K562 (cell line): ENCODE measurements around the gene KLK15. TPM values are rescaled to one million over a fixed set of nuclear protein-coding genes. Genes with fewer than 3 reads are reported as not detected.

Source experiments
- ADNP ChIP-seq: fragments of 200-800 bp; sonication (Bioruptor generic); IDR thresholded peaks from 2 replicates; pipeline ENCODE4 v1.6.1; 2016; ENCODE audit warnings: missing genetic modification characterization, missing compliant biosample characterization
- DIDO1 ChIP-seq: fragments of 450-650 bp; IDR thresholded peaks from 2 replicates; pipeline ENCODE4 v1.6.1; 2016; ENCODE audit warnings: low read depth, missing biosample characterization, missing genetic modification characterization
- HNRNPL ChIP-seq: fragments of 200-400 bp; formaldehyde crosslinking; IDR thresholded peaks from 2 replicates; pipeline ENCODE4 v1.6.1; 2017; ENCODE audit warnings: low read depth, mild to moderate bottlenecking, low read length
- IRF1 ChIP-seq: sonication (generic); formaldehyde crosslinking; IDR thresholded peaks from 2 replicates; pipeline ENCODE4 v1.8.0; 2022; ENCODE audit warnings: missing genetic modification reagents, mild to moderate bottlenecking, borderline replicate concordance
- KHSRP ChIP-seq: fragments of 450-650 bp; IDR thresholded peaks from 2 replicates; pipeline ENCODE4 v1.6.1; 2017
- MEIS2 ChIP-seq: fragments of 450-650 bp; IDR thresholded peaks from 2 replicates; pipeline ENCODE4 v1.6.1; 2014; ENCODE audit warnings: mild to moderate bottlenecking; ENCODE audit not compliant: partially characterized antibody
- MITF ChIP-seq: IDR thresholded peaks from 2 replicates; pipeline ENCODE4 v1.6.1; 2014; ENCODE audit warnings: antibody characterized with exemption
- NFE2L1 ChIP-seq: fragments of 450-650 bp; IDR thresholded peaks from 2 replicates; pipeline ENCODE4 v1.6.1; 2016; ENCODE audit warnings: missing genetic modification characterization, low read depth, mild to moderate bottlenecking, missing compliant biosample characterization, moderate library complexity, borderline replicate concordance
- SREBF1 ChIP-seq: fragments of 150-350 bp; IDR thresholded peaks from 2 replicates; pipeline ENCODE4 v1.6.1; 2014; ENCODE audit warnings: antibody characterized with exemption, low read depth, low read length, borderline replicate concordance
- STAT5A ChIP-seq: IDR thresholded peaks from 2 replicates; pipeline ENCODE4 v1.6.1; 2012; ENCODE audit warnings: low read length, inconsistent platforms, borderline replicate concordance
- TOE1 ChIP-seq, 2 experiments: fragments of 450-650 bp in 1 of 2; sonication (generic) in 1 of 2; formaldehyde crosslinking in 1 of 2; IDR thresholded peaks; 2 replicates each; pipeline versions ENCODE4 v1.7.1 to v1.8.0; 2016 to 2022; ENCODE audit warnings: borderline replicate concordance in 2 of 2, mild to moderate bottlenecking in 2 of 2, antibody characterized with exemption in 1 of 2, inconsistent platforms in 1 of 2, low read depth in 1 of 2, missing genetic modification reagents in 1 of 2, moderate library complexity in 1 of 2
- ZBTB2 ChIP-seq: fragments of 450-650 bp; IDR thresholded peaks from 2 replicates; pipeline ENCODE4 v1.6.1; 2016; ENCODE audit warnings: antibody characterized with exemption
- ZFX ChIP-seq: sonication (generic); formaldehyde crosslinking; IDR thresholded peaks from 2 replicates; pipeline ENCODE4 v1.8.0; 2022; ENCODE audit warnings: mild to moderate bottlenecking, missing genetic modification reagents, moderate library complexity
- ZNF140 ChIP-seq: fragments of 250-450 bp; sonication (Bioruptor Pico); IDR thresholded peaks from 2 replicates; pipeline ENCODE4 v1.8.0; 2021; ENCODE audit warnings: moderate library complexity, mild to moderate bottlenecking, inconsistent platforms
- ZNF398 ChIP-seq: fragments of 250-450 bp; sonication (Bioruptor Pico); IDR thresholded peaks from 2 replicates; pipeline ENCODE4 v1.8.0; 2021; ENCODE audit warnings: moderate library complexity, mild to moderate bottlenecking, inconsistent platforms
- ZNF512 ChIP-seq: IDR thresholded peaks from 2 replicates; pipeline ENCODE4 v1.6.1; 2016; ENCODE audit warnings: missing genetic modification characterization, missing compliant biosample characterization
- ZNF57 ChIP-seq: fragments of 450-650 bp; formaldehyde crosslinking; IDR thresholded peaks from 2 replicates; pipeline ENCODE4 v1.4.0; 2020; ENCODE audit warnings: mild to moderate bottlenecking, moderate library complexity
- ZNF707 ChIP-seq: fragments of 250-450 bp; sonication (Bioruptor Pico); conservative IDR thresholded peaks from 2 replicates; pipeline ENCODE4 v1.8.0; 2022; ENCODE audit warnings: inconsistent platforms, mild to moderate bottlenecking, moderate library complexity
- polyA plus RNA-seq, 8 experiments: library from polyadenylated mRNA; depleted of rRNA in 4 of 8; stranded (reverse) in 5 of 8; unstranded in 3 of 8; fragments of >200 nt; fragmentation: Nextera tagmentation in 2 of 8; fragmentation: Illumina TruSeq in 1 of 8; extraction: Ambion mirVana in 2 of 8; extraction: Trizol in 1 of 8; gene quantifications; 2 replicates each; pipeline versions ENCODE4 v1.2.1 to v1.2.3, GENCODE V29; 2011 to 2014; ENCODE audit warnings: inconsistent platforms in 1 of 8, missing spikeins in 1 of 8
- total RNA-seq, 7 experiments: library from RNA; depleted of rRNA in 6 of 7; stranded (reverse); fragments of >200 nt in 6 of 7; fragmentation: Illumina TruSeq in 2 of 7; extraction: Trizol in 2 of 7; gene quantifications; 2 replicates each; pipeline versions ENCODE4 v1.2.1 to v1.2.3, GENCODE V29; 2011 to 2021; ENCODE audit warnings: low replicate concordance in 1 of 7

Gene KLK15
- total and polyA plus RNA-seq, 9 of the 15 experiments (the other 6 are each of a cell fraction or from before 2014, with no cell fraction given), result not detected

GRCh38 chr19:50804420-50805272 lies 28.7 kb downstream of the KLK15 start (continued):
- no peak for TF ChIP-seq IRF1 (CRISPR knock-in tag)
- no peak for TF ChIP-seq KHSRP
- TF ChIP-seq ADNP (tag), result no peak
- TF ChIP-seq ZNF57 (CRISPR knock-in tag), result no peak
- TF ChIP-seq SREBF1, result no peak
- no peak for TF ChIP-seq ZNF398 (CRISPR knock-in tag)
- TF ChIP-seq MITF, result no peak
- TF ChIP-seq HNRNPL, result no peak; the same call in 1 of the 2 replicates
- no peak; the same call in 1 of the 2 replicates for TF ChIP-seq ZBTB2
- TF ChIP-seq TOE1 (IDR thresholded peaks at IDR 0.05; ENCODE audit: borderline replicate concordance), result peak; percentile 97
- no peak for TF ChIP-seq TOE1 (CRISPR knock-in tag; IDR thresholded peaks at IDR 0.05; ENCODE audit: borderline replicate concordance, low read depth)
- TF ChIP-seq ZNF707 (CRISPR knock-in tag), result no peak
- no peak for TF ChIP-seq STAT5A
- peak; percentile 89 for TF ChIP-seq MEIS2
- TF ChIP-seq ZNF140, result no peak
- no peak for TF ChIP-seq NFE2L1 (tag)
- peak; percentile 83 for TF ChIP-seq ZFX (CRISPR knock-in tag)
- TF ChIP-seq DIDO1 (tag), result 0 out of 2 replicates have a peak, but pooled peaks have one; percentile 57
- no peak for TF ChIP-seq ZNF512
